Anterior cingulate cortex (tissue), 58 donors: ENCODE measurements around the gene NAALADL2.

Experiments
- DNase-seq, 58 donors: peaks; one replicate each; lab custom pipeline; 2025; lab: John Stamatoyannopoulos, UW

The NAALADL2 gene

GRCh38 chr3:175186511-175186910 is 327.4 kb downstream of the NAALADL2 start:
- DNase-seq: no peak

- no peak for DNase-seq
Measured at GRCh38 chr3:175187586-175187985, 328.5 kb downstream of the NAALADL2 start.

- no peak for DNase-seq
Measured at GRCh38 chr3:175192536-175192935, 333.4 kb downstream of the NAALADL2 start.

- no peak for DNase-seq
Measured at GRCh38 chr3:175193815-175194518, 334.8 kb downstream of the NAALADL2 start.

- DNase-seq: no peak
Measured at GRCh38 chr3:175198991-175199783, 340.1 kb downstream of the NAALADL2 start.

- no peak for DNase-seq
Measured at GRCh38 chr3:175199961-175200360, 340.8 kb downstream of the NAALADL2 start.

- no peak for DNase-seq
Measured at GRCh38 chr3:175200391-175201095, 341.4 kb downstream of the NAALADL2 start.

GRCh38 chr3:175207361-175207760 is 348.2 kb downstream of the NAALADL2 start:
- DNase-seq: no peak

GRCh38 chr3:175208326-175208725 is 349.2 kb downstream of the NAALADL2 start:
- DNase-seq: peak in 30 of 58 donors; percentile 1 to 77 (median 22)

GRCh38 chr3:175211466-175211865 is 352.3 kb downstream of the NAALADL2 start:
- no peak for DNase-seq

- DNase-seq: no peak
Measured at GRCh38 chr3:175212896-175213295, 353.8 kb downstream of the NAALADL2 start.

GRCh38 chr3:175214216-175214615 is 355.1 kb downstream of the NAALADL2 start:
- DNase-seq: no peak

- no peak for DNase-seq
Measured at GRCh38 chr3:175215833-175216232, 356.7 kb downstream of the NAALADL2 start.

GRCh38 chr3:175222356-175222755 is 363.2 kb downstream of the NAALADL2 start:
- no peak for DNase-seq

- DNase-seq: no peak
Measured at GRCh38 chr3:175224051-175224450, 364.9 kb downstream of the NAALADL2 start.

GRCh38 chr3:175226444-175226843 is 367.3 kb downstream of the NAALADL2 start:
- no peak for DNase-seq

GRCh38 chr3:175227126-175227525 is 368.0 kb downstream of the NAALADL2 start:
- no peak for DNase-seq

GRCh38 chr3:175233957-175234940 is 375.1 kb downstream of the NAALADL2 start:
- DNase-seq: no peak

- DNase-seq: no peak
Measured at GRCh38 chr3:175238801-175239200, 379.7 kb downstream of the NAALADL2 start.

- no peak for DNase-seq
Measured at GRCh38 chr3:175240921-175241320, 381.8 kb downstream of the NAALADL2 start.
